Inferior parietal cortex (tissue), 1 donor: ENCODE data around the gene CHCHD6.
A peak's percentile ranks its signal among the peaks of the same experiment; 100 is the strongest.

Experiments
- DNase-seq: peaks from one replicate; pipeline ENCODE4 v3.0.0-alpha.2; 2016; ENCODE audit errors: extremely low spot score

Gene CHCHD6

DNA sequence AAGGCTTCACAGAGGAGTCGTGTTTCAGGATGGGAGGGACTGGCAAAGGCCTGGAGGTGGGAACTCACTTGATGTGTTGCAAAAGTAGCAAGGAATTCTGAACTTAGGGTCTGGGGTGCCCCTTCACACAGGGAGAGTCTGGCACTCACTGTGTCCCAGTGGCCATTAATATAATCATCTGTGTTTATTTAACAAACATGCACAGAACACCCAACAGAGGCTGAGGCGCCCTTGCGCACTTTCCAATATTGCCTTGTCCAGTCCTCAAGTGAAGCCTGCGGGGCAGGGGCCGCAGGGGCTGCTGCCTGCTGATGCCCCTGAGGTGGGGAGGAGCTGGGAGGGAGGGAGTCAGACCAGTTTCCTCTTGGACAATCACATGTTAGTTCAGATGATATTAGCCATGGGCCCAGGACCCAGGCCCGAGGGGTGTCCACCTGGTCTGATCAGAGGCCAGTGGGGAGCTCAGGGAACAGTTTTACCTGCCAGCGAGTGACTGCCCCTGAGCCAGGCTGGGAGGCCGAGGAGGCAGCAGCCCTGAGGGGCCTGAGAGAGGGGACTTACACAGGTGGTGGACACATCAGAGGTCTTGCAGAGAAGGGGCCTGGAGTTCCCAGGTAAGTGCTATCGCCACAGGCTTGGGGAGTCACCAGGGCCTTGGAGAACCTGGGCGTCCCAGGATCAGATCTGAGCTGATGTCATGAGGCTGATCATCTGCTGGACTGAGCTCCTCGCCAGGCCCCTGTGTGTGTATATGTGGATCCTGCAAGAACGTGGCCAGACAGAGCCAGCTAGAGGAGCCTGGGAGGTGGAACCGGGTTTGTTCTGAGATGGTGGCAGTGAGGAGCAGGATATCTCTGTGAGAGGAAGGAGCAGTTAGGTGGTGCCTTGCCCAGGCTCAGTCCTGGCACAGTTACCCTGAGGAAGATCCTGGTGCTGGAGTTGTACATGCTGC, 35.3 kb upstream of the CHCHD6 start:
- no peak for DNase-seq

GRCh38 chr3:126671521-126671920, 32.5 kb upstream of the CHCHD6 start:
- no peak for DNase-seq

DNA sequence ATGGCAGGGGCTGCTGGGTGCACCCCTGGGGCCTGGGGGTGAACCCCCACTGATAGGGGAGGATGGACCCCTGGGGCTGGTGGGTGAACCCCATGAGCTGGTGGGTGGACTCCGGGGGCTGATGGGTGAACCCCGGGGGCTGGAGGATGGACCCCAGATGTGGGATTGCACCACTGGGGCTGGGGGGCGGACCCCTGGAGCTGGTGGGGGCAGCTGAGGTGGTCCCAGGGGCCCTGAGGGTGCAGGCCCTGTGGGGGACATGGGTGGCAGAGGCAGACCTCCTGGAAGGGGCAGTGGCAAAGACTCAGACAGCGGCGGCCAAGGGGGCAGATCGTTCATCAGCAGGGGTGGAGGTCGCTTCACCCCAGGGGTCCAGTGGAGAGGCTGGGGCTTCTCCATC, 31.7 kb upstream of the CHCHD6 start:
- no peak for DNase-seq

- no peak for DNase-seq
Observed at GRCh38 chr3:126672741-126673140, 31.3 kb upstream of the CHCHD6 start.

DNA sequence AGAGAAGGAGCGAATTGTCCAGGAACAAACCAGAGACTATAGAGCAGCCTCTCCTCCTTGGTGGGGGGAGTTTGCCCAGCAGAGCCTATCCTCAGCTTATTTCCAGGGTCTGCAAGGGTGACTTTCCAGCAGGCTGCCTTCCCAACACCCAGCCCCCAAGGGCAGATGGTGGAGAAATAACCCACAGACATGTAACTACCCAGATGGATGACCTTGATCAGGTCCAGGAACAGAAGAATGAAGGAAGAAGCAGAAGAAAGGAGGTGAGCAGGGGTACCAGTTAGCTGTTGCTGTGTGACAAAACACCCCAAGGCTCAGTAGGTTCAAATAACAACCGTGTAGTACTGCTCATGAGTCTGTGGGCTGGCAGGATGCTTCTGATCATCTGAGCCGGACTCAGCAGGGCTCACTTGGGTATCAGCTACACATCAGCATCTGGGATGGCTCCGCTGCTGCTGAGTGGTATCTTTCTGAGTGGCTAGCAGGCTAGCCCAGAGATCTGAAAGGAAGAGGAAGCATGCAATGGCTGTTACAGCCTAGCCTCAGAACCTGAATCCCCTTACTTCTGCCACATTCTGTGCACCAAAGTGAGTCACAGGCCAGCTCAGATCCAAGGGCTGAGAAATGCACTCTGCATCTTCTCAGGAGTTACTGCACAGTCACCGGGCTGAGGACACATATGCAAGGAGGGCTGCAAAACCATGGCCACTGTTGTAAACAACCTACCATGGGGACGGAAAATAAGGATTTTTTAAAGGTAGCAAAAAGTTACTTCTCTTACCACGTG, 26.9 kb upstream of the CHCHD6 start:
- no peak for DNase-seq

DNA sequence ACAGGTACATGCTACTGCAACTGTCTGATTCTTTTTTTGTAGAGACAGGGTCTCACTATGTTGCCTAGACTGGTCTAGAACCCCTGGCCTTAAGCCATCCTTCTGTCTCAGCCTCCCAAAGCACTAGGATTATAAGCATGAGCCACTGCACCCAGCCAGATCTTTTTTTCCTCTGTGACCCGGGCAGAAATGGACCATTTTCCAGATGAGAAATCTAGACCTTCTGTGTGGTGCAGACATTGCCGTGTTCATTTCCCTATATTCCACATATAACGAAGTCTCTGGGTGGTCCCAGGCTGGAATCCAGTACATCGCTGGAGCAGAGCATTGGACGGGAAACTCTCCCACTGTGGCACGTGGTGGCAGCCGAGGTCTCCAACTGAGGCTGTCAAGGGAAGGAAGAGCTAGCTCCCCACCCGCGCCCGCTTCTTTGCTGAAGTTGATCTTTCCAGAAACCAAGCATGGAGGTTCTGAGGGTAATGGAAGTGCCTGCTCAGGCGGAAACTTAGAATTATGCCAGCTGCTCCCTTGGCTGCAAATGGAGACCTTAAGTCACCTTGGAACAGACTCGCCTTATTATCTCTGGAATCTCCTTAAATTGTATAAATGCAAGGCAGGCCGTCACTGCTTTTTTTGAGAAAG, 26.1 kb upstream of the CHCHD6 start:
- DNase-seq, result no peak

DNA sequence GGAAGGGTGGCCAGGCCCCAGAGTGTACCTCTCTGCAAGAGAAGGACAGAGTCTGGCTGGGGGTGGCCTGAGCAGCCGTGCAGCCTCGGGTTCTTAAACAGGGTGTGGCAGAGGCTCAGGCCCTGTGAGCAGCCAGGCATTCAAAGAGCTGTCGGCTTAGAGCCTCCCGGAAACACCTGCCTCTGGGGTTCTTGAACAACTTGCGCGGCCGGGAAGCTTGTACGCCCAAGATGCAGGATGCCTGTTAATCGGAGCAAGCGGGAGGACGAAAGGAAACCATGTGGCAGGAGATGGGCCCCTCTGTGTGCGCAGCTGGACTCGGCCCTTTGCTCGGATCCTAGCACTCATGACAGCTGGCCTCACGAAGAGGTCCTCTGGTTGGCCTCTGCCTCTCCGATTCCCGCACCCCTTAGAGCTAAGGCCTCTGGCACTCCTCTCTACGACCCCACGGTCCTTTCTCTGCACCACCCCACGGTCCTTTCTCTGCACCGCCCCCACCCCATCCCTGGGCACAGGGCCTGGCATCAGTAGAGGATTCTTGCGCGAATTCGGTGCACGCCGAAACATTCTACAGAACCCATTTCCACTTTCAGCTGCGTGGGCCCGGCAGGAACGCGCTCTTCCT, 25.2 kb upstream of the CHCHD6 start:
- DNase-seq, result no peak

- DNase-seq, result peak; percentile 89
Observed at GRCh38 chr3:126679318-126679751, 24.7 kb upstream of the CHCHD6 start.

DNA sequence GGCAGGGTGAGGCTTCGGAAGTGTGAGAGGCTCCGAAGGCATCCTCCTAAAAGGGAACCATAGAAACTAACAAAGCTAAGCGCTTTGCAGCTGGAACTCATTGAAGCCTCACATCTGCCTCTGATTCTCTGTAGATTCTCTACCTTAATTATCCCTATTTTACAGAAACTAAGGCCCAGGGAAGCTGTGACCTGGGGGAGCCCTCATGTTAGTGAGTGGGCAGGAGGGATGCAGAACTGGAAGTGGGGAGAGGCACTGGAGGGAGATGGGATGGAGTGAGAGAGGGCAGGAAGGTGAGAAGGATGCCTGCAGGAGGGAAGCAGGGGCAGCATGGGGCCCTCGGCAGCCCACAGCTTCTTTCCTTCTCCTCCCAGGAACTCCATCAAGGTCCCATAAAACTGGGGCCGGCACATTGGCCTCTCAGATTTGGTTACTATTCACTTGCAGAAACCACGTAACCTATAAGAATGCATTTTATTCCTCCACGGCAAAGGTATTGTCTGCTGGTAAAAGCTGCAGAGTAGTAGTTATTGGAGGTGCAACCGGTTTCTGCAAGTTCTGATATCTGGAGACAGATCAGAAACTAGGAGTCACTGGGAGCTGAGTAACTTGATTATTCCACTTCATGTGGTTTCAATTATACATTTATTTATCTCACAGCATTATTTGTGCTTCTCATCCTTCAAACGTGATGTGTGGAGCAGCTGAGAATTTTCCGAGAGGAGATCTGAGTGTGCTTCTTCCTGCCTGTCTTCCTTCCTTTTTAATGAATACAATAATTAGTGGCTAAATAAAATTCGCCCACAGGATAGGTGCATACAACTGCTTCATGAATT, 24.0 kb upstream of the CHCHD6 start:
- no peak for DNase-seq

- DNase-seq, result no peak
Observed at GRCh38 chr3:126680667-126681055, 23.4 kb upstream of the CHCHD6 start.

- DNase-seq, result no peak
Observed at GRCh38 chr3:126682009-126682408, 22.0 kb upstream of the CHCHD6 start.

GRCh38 chr3:126683069-126683468, 21.0 kb upstream of the CHCHD6 start:
- DNase-seq, result no peak

DNA sequence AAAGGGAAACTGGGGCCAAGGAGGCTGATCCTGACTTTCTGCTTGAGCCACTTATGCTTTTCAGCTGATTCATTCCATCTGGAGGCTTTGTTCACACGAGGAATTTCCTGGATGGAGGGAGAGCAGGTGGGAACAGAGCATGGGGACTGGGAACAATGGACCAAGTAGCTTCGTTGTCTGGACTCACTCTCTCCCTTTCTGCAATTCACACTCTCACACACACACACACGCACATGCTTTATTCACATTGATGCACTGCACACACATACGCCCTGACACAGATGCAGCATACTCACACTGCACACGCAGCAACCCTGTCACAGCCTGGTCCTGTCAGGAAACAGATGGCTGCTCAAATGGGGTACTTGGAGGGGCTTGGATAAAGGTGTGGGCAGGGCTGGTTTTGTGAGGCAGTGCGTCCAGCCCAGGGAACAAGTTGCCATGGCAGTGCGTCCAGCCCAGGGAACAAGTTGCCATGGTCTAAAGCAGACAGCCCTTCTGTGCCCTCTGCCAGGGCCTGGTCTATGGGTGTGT, 19.8 kb upstream of the CHCHD6 start:
- DNase-seq, result no peak

GRCh38 chr3:126685021-126685420, 19.0 kb upstream of the CHCHD6 start:
- no peak for DNase-seq

DNA sequence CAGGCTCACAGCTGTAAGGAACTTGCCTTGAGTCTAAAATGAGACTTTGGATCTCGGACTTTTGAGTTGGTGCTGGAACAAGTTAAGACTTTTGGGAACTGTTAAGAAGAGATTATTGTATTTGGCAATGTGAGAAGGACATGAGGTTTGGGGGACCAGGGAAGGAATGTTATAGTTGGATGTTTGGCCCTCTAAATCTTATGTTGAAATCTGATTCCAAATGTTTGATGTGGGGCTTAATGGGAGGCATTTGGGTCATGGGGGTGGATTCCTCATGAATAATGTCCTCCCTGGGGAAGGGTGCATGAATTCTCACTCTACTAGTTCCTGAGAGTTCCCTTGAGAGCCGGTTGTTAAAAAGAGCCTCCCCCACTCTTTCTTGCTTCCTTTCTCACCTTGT, 18.5 kb upstream of the CHCHD6 start:
- DNase-seq, result no peak

GRCh38 chr3:126691765-126692164, 12.3 kb upstream of the CHCHD6 start:
- no peak for DNase-seq

DNA sequence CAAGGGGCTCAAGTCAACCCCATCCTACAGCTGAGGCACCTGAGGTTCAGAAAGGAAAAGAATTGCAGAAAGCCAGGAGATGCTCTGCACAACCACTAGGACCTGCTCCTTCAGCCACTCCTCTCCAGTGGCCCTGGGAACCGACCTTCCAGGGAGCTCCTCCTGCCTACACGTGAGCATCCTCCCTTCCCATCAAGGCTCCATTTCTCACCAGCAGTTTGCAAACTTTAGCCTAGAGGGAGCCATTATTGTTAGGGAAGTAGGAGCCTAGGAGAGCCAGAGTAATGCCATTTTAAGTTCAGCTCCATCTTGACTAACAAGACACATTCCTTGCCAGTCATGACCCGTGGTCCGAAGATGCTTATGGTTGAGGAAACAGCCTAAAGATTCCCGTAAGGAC, 11.2 kb upstream of the CHCHD6 start:
- DNase-seq, result no peak

DNA sequence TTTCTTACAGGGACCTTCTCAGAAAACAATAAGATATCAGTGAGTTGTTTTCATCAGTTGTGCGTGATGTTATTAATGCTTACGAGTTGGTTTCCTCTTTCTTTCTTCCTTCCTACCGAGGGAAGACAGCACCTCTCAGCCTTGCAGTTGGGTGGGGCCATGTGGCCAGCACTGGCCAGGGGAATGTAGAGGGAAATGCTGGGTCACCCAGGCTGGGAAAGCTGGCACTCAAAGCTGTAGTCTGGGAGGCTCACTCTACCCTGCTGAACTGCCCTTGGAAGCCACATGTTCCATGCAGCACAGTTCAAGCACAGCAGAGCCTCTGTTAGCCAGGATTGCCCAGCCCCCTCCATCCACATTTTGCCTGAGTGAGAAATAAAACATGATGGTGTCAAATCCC, 10.1 kb upstream of the CHCHD6 start:
- DNase-seq, result no peak

- DNase-seq, result no peak
Observed at GRCh38 chr3:126696701-126697267, 7.3 kb upstream of the CHCHD6 start.

- no peak for DNase-seq
Observed at GRCh38 chr3:126699011-126699410, 5.0 kb upstream of the CHCHD6 start.
